Right atrium auricular region (tissue), 2 donors: ENCODE data around the gene EIPR1. TPM values are rescaled to one million over a fixed set of nuclear protein-coding genes. Genes with fewer than 3 reads are reported as not detected.

Experiments
- DNase-seq: peaks from one replicate; pipeline ENCODE4 v3.0.0-alpha.2; 2019; ENCODE audit warnings: low spot score
- H3K27ac ChIP-seq, 2 donors: fragments of 200-600 bp; sonication (generic); 1 replicate in 1 of 2; 2 replicates in 1 of 2; pipeline ENCODE4 v1.5.1; 2016 to 2019
- H3K27me3 ChIP-seq, 2 donors: fragments of 200-600 bp; sonication (generic); one replicate each; pipeline versions ENCODE4 v1.5.1 to v1.6.0; 2017 to 2019
- H3K36me3 ChIP-seq: fragments of 200-600 bp; sonication (generic); one replicate; pipeline ENCODE4 v1.5.1; 2016
- H3K4me1 ChIP-seq, 2 donors: fragments of 200-600 bp; sonication (generic); one replicate each; pipeline versions ENCODE4 v1.5.1 to v1.6.0; 2017 to 2019
- H3K4me3 ChIP-seq, 2 donors: fragments of 200-600 bp; sonication (generic); 1 replicate in 1 of 2; 2 replicates in 1 of 2; pipeline ENCODE4 v1.5.1; 2017 to 2019; ENCODE audit warnings: mild to moderate bottlenecking in 1 of 2, moderate library complexity in 1 of 2
- H3K9me3 ChIP-seq, 2 donors: fragments of 200-600 bp; sonication (generic); one replicate each; pipeline ENCODE4 v1.5.1; 2019
- total RNA-seq, 2 donors: library from RNA; depleted of rRNA; stranded (reverse); fragments of >200 nt; gene quantifications; one replicate each; pipeline ENCODE4 v1.1.0, GENCODE V29; 2016
- TF ChIP-seq, protein P1 (sequence below), 2 donors: fragments of 200-600 bp; sonication (generic); IDR thresholded peaks; one replicate each; pipeline ENCODE4 v1.5.1; 2019; ENCODE audit warnings: antibody characterized with exemption in 2 of 2

Gene EIPR1
- total RNA-seq, 2 donors from 2014 or later = 13.2 to 13.6 TPM

GRCh38 chr2:3334392-3335345, 42.9 kb downstream of the EIPR1 start:
- Histone ChIP-seq H3K27ac (no peak overlapping the region), H3K27me3 (no peaks in the 10 kb centered on the region), H3K4me1 (no peaks in the 10 kb centered on the region), H3K36me3 (no peaks in the 10 kb centered on the region), H3K9me3 (no peaks in the 10 kb centered on the region), H3K4me3 (no peak overlapping the region)
- TF ChIP-seq, protein P1, sequence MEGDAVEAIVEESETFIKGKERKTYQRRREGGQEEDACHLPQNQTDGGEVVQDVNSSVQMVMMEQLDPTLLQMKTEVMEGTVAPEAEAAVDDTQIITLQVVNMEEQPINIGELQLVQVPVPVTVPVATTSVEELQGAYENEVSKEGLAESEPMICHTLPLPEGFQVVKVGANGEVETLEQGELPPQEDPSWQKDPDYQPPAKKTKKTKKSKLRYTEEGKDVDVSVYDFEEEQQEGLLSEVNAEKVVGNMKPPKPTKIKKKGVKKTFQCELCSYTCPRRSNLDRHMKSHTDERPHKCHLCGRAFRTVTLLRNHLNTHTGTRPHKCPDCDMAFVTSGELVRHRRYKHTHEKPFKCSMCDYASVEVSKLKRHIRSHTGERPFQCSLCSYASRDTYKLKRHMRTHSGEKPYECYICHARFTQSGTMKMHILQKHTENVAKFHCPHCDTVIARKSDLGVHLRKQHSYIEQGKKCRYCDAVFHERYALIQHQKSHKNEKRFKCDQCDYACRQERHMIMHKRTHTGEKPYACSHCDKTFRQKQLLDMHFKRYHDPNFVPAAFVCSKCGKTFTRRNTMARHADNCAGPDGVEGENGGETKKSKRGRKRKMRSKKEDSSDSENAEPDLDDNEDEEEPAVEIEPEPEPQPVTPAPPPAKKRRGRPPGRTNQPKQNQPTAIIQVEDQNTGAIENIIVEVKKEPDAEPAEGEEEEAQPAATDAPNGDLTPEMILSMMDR (IDR thresholded peaks at IDR 0.05) = no peak
- DNase-seq = no peak

GRCh38 chr2:3332133-3332532, 45.5 kb downstream of the EIPR1 start:
- H3K4me3 ChIP-seq = no peak overlapping the region
- TF ChIP-seq, protein P1 (IDR thresholded peaks at IDR 0.05) = no peak
- no peaks in the 10 kb centered on the region for H3K27me3 ChIP-seq
- DNase-seq = no peak
- no peak overlapping the region for H3K27ac ChIP-seq
- H3K4me1 ChIP-seq = no peaks in the 10 kb centered on the region
- no peaks in the 10 kb centered on the region for H3K36me3 ChIP-seq
- H3K9me3 ChIP-seq = no peaks in the 10 kb centered on the region

GRCh38 chr2:3329491-3329890, 48.1 kb downstream of the EIPR1 start:
- no peak overlapping the region for H3K4me3 ChIP-seq
- no peaks in the 10 kb centered on the region for H3K9me3 ChIP-seq
- H3K27ac ChIP-seq = no peak overlapping the region
- H3K27me3 ChIP-seq = no peaks in the 10 kb centered on the region
- DNase-seq = no peak
- H3K36me3 ChIP-seq = no peaks in the 10 kb centered on the region
- no peaks in the 10 kb centered on the region for H3K4me1 ChIP-seq
- TF ChIP-seq, protein P1 (IDR thresholded peaks at IDR 0.05) = no peak

DNA sequence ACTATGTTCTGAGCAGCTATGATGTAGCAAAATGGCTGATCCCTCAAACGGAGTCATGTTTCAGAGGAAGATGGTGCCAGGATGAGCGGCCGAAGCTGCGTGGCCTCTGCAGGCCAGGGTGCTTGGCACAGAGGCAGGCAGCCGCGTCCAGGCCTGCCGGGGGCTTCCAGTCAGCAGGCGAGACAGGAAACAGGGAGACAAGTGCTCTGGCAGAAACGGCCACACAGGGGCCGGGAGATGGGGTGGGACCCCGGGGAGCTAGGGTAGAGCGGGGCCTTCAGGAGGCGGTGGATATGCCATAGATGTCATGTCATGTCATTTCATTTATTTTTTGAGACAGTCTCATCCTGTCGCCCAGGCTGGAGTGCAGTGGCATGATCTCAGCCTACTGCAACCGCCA, 50.7 kb downstream of the EIPR1 start:
- DNase-seq = no peak
- TF ChIP-seq, protein P1 (IDR thresholded peaks at IDR 0.05) = no peak
- Histone ChIP-seq H3K27me3 (no peaks in the 10 kb centered on the region), H3K9me3 (no peaks in the 10 kb centered on the region), H3K4me3 (no peak overlapping the region), H3K36me3 (no peaks in the 10 kb centered on the region), H3K4me1 (no peaks in the 10 kb centered on the region), H3K27ac (no peak overlapping the region)

GRCh38 chr2:3326182-3326537, 51.5 kb downstream of the EIPR1 start:
- no peak for DNase-seq
- no peaks in the 10 kb centered on the region for H3K9me3 ChIP-seq
- H3K4me1 ChIP-seq = no peaks in the 10 kb centered on the region
- no peak overlapping the region for H3K27ac ChIP-seq
- no peaks in the 10 kb centered on the region for H3K27me3 ChIP-seq
- no peaks in the 10 kb centered on the region for H3K36me3 ChIP-seq
- no peak overlapping the region for H3K4me3 ChIP-seq
- TF ChIP-seq, protein P1 (IDR thresholded peaks at IDR 0.05) = no peak
